Peyer's patch (tissue), 4 donors: ENCODE measurements around the gene GP1BA.

ENCODE experiments used
- CTCF ChIP-seq, 6 experiments: fragments of 450-650 bp in 4 of 6; fragments of 200-600 bp in 2 of 6; sonication (generic) in 1 of 6; IDR thresholded peaks; one replicate each; pipeline ENCODE4 v1.5.1; 2017 to 2019; ENCODE audit warnings: antibody characterized with exemption in 6 of 6, mild to moderate bottlenecking in 3 of 6, moderate library complexity in 1 of 6
- POLR2A ChIP-seq, 2 donors: fragments of 450-650 bp; IDR thresholded peaks; one replicate each; pipeline ENCODE4 v1.5.1; 2017; ENCODE audit warnings: antibody characterized with exemption in 2 of 2, mild to moderate bottlenecking in 2 of 2, moderate library complexity in 2 of 2

DNA sequence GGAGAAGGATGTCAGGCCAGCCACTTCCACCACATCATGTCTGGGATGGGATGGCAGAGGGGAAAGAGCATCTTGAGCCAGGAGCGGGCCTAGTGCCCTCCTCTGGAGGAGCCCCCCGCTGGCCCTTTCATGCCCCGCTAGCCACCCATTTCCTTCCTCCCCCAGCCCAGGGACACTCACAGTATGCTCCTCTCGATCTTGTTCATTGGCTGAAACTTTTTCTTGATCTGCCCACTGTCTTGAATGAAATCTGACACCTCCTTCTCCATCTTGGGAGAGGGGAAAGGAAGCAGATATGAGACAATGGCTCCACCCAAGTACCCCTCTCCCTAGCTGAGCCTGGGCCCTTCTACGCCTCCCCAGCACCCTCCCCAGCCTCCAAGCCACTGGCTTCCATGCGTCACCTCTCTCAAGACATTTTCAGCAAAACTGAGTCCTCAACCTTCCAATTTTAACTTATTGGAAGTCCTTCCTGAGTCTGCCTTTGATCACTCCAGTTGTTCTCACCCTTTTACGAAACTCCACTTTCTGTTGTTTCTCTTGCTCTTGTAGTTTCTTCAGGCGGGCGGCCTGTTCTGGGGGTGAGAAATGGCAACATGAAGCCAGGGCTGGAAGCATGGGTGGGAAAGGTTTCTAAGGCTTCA is 28.3 kb downstream of the GP1BA start:
- TF ChIP-seq CTCF (IDR thresholded peaks at IDR 0.05) (no peak), POLR2A (IDR thresholded peaks at IDR 0.05) (no peak)
